NCI-H526 (cell line): ENCODE data around the gene DDX10.

Experiments used
- DNase-seq, 2 experiments: peaks; one replicate each; lab custom pipeline; 2025; lab: John Stamatoyannopoulos, UW

Gene DDX10

GRCh38 chr11:108938604-108939003 is 273.7 kb downstream of the DDX10 start:
- peak in 1 of 2 experiments; percentile 21 for DNase-seq

GRCh38 chr11:108939135-108939534 is 274.3 kb downstream of the DDX10 start:
- no peak for DNase-seq

- no peak for DNase-seq
Observed at GRCh38 chr11:108943853-108944252, 279.0 kb downstream of the DDX10 start.

GRCh38 chr11:108944471-108945178 is 279.8 kb downstream of the DDX10 start:
- no peak for DNase-seq

GRCh38 chr11:108945341-108945740 is 280.5 kb downstream of the DDX10 start:
- no peak for DNase-seq

GRCh38 chr11:108947654-108948570 is 283.0 kb downstream of the DDX10 start:
- no peak for DNase-seq

GRCh38 chr11:108958368-108959104 is 293.7 kb downstream of the DDX10 start:
- no peak for DNase-seq

GRCh38 chr11:108959105-108959761 is 294.4 kb downstream of the DDX10 start:
- peak in 1 of 2 experiments; percentile 46 for DNase-seq

- no peak for DNase-seq
Observed at GRCh38 chr11:108959874-108960273, 295.0 kb downstream of the DDX10 start.

- no peak for DNase-seq
Observed at GRCh38 chr11:108960501-108960900, 295.6 kb downstream of the DDX10 start.

GRCh38 chr11:108961095-108961494 is 296.2 kb downstream of the DDX10 start:
- DNase-seq = no peak

- DNase-seq = peak; percentile 42 to 63
Observed at GRCh38 chr11:108963118-108963517, 298.2 kb downstream of the DDX10 start.

GRCh38 chr11:108965306-108966001 is 300.6 kb downstream of the DDX10 start:
- no peak for DNase-seq

GRCh38 chr11:108966206-108966605 is 301.3 kb downstream of the DDX10 start:
- DNase-seq = no peak

GRCh38 chr11:108966978-108967377 is 302.1 kb downstream of the DDX10 start:
- no peak for DNase-seq

GRCh38 chr11:108967571-108967970 is 302.7 kb downstream of the DDX10 start:
- DNase-seq = no peak

- DNase-seq = no peak
Observed at GRCh38 chr11:108970221-108970991, 305.5 kb downstream of the DDX10 start.

GRCh38 chr11:108973402-108974162 is 308.7 kb downstream of the DDX10 start:
- no peak for DNase-seq

- DNase-seq = peak; percentile 13 to 29
Observed at GRCh38 chr11:108975026-108975425, 310.2 kb downstream of the DDX10 start.

- peak; percentile 42 to 65 for DNase-seq
Observed at GRCh38 chr11:108975641-108976071, 310.8 kb downstream of the DDX10 start.
